GM19452 (cell line): ENCODE data around the gene GOLGA2.

Source experiments
- ATAC-seq: cut with Tn5 transposase; IDR thresholded peaks from one replicate; pipeline ENCODE4 v1.9.1; 2021; ENCODE audit not compliant: unreplicated experiment

GOLGA2 gene

DNA sequence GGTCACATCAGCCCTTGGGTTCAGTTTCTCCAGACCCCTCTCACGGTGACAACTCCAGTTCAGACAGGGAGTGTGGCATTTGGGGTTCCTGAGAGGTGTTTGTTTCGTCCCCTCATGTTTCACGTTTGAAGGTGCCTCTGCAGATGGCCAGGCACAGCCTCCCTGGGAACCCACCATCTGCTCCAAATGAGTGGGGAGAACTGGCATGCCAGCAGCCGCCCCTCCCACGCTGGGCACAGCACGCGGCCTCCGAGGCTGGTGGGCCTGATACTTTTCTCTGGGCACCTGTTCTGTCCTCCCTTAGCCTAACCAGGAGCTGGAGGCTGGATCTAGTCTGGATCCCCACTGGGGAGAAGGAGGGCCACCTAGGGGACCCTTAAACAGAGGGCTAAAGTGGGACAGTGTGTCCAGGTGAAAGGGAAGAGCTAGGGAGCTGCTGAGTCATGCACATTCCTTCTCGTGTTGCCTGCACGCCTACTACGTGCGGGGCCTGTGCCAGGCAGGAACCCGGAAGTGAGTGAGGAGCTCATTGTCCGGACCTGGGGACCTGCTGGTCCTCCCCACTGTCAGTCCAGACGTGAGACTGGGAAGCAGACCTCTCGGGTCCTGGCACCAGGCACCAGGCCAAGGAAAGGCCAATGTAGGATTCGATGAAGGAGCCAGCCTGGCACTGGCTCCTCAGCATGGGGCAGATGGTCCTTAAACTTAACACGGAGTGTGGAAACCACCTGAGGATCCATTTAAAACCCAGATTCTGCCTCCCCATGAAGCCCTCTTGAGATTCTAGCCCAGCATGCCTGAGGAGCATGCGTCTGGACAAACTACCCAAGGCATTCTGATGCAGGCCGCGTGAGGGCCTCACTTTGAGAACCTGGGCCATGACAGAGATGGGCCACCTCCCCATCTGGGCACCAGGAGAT lies 61.0 kb downstream of the GOLGA2 start:
- no peak for ATAC-seq

DNA sequence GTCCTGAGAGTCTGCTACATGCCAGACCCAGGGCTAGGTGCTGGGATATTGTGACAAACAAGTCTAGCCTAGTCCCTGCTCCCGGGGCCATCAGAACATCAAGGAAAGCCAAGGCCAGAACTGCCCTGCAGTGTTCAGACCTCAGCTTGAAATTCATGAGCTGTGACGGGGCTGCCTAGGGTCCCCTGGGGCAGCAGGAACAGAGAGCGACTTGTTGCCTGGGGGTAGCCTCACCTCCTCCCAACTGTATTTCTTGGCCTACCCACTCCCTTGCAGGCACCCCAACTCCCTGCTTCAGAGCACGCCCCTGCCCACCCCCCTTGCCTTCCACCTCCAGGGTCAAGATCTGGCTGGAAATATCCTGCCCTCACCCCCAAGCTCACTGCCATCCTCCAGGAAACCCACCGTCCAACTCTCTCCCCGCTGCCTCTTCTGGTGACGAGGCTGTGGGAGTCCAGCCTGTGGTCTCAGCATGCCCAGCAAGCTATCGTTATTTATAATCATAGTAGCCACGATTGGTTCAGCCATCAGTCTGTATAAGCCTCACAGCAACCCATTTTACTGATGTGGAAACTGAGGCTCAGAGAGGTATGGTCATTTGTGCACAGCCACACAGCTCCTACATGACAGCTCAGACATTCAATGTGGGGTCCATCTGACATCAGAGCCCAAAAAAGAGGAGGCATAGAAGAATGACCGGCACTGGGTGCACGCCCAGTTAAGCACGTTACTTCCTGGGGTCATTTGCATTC lies 61.9 kb downstream of the GOLGA2 start:
- ATAC-seq, result no peak

- no peak for ATAC-seq
Measured at GRCh38 chr9:128211981-128212281, 63.9 kb downstream of the GOLGA2 start.

GRCh38 chr9:128211186-128211980 lies 64.4 kb downstream of the GOLGA2 start:
- ATAC-seq, result no peak

DNA sequence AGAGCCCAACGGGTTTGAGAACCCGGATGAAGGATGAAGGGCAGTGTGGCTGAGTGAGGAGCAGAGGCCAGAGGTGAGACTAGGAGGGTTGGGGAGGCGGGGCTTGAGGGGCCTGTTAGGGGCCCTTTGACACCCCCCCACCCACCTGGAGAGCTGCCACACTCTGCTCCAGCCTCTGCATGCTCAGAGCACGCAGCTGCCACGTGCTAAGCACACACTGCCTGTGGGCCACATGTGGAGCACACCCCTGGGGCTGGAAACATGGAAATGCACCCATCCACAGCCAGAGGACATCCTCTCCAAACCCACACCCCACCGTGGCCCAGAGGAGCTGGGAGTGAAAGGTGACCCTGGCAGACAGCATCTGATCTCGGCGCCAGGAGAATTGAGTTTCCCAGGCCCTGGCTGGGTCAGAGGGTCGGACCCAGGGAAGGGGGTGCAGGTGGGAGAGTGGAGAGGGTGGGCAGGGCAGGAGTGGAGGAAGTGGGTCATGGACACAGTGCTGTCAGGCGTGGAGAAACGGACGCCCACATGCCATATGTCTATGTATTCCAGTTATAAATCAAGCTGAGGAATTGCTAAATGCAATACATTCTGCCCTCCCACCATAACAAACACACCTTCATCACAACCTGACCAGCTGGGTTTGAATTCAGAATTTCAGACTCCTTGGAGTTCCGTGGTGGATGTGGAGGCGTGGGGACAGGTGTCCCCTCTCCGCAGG lies 66.7 kb downstream of the GOLGA2 start:
- ATAC-seq, result no peak

GRCh38 chr9:128208386-128208785 lies 67.4 kb downstream of the GOLGA2 start:
- no peak for ATAC-seq

GRCh38 chr9:128206916-128207910 lies 68.6 kb downstream of the GOLGA2 start:
- ATAC-seq, result no peak

DNA sequence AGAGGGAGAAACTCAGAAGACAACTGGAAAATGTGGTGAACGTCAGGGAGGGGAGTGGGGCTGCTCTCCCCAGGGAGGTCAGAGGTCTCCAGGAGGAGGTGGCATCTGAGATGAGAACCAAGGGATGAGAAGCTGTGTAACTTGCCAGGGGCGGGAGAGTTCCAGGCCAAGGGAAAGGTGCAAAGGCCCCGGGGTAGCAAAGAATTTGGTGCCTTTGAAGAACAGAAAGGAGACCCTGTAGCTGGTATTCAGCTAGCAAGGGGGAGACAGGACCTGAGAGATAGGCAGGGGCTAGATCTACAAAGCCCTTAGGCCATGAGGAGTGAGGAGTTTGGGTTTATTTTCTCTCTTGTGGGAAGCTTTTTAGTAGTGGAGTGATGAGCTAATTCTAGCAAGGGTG lies 69.3 kb downstream of the GOLGA2 start:
- no peak for ATAC-seq
